ENCODE data around the gene DHRS7B.

GRCh38 chr17:21163101-21163500 is 36.3 kb downstream of the DHRS7B start:
- TF ChIP-seq, protein P1, sequence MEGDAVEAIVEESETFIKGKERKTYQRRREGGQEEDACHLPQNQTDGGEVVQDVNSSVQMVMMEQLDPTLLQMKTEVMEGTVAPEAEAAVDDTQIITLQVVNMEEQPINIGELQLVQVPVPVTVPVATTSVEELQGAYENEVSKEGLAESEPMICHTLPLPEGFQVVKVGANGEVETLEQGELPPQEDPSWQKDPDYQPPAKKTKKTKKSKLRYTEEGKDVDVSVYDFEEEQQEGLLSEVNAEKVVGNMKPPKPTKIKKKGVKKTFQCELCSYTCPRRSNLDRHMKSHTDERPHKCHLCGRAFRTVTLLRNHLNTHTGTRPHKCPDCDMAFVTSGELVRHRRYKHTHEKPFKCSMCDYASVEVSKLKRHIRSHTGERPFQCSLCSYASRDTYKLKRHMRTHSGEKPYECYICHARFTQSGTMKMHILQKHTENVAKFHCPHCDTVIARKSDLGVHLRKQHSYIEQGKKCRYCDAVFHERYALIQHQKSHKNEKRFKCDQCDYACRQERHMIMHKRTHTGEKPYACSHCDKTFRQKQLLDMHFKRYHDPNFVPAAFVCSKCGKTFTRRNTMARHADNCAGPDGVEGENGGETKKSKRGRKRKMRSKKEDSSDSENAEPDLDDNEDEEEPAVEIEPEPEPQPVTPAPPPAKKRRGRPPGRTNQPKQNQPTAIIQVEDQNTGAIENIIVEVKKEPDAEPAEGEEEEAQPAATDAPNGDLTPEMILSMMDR (optimal IDR thresholded peaks at IDR 0.05 in 1 of 3, IDR thresholded peaks at IDR 0.05 in 1 of 3, conservative IDR thresholded peaks at IDR 0.05 in 1 of 3; ENCODE audit: extremely low read depth in 1 of 3, insufficient read depth in 2 of 3, low read length in 3 of 3) = no peak
- TF ChIP-seq EZH2 (IDR thresholded peaks at IDR 0.05; ENCODE audit: low read length) = no peak
